ENCODE data around the gene PSMB10. TPM values are rescaled to one million over a fixed set of nuclear protein-coding genes. Genes with fewer than 3 reads are reported as not detected.
A peak's percentile ranks its signal among the peaks of the same experiment; 100 is the strongest.

Gene PSMB10
- total RNA-seq, 4 donors from 2014 or later = 26.5 to 33.8 (median 32.6) TPM

DNA sequence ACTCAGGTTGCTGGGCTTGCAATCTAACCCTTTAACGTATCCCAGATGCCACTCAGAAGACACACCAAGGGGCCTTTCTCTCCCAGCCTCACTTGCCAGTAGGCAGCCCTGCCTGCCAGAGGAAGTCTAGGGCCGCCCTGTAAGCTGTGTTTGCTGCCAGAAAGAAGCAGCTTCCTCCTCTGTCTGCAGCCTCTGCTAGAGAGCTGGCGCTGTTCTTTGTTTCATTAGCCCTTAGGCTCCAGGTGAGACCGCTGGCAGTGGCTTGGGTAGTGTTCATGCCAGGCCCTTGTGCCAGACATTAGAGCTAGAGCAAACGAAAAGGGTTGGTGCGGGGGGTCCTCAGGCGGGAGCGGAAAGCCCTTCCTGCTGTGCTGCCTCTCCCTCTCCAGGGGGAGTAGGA is 13.9 kb downstream of the PSMB10 start:
- H3K4me3 ChIP-seq = no peak overlapping the region
- H3K27ac ChIP-seq = peak overlapping the region in 1 of 4 donors; percentile 46
- peaks cover 0 to 86% (median 21%) of the 10 kb centered on the region in 3 donors for H3K4me1 ChIP-seq
- no peak for ATAC-seq
- WGBS, 2 donors (ENCODE audit: low coverage in 1 of 2) = 63 to 76% methylated on average over 1 to 5 of the region's 8 CpGs
- no peaks in the 10 kb centered on the region for H3K9me3 ChIP-seq
- no peaks in the 10 kb centered on the region for H3K27me3 ChIP-seq
- peaks cover 0 to 36% of the 10 kb centered on the region in 2 donors for H3K36me3 ChIP-seq
- TF ChIP-seq POLR2AphosphoS5 (IDR thresholded peaks at IDR 0.05) = no peak
- TF ChIP-seq, protein P1, sequence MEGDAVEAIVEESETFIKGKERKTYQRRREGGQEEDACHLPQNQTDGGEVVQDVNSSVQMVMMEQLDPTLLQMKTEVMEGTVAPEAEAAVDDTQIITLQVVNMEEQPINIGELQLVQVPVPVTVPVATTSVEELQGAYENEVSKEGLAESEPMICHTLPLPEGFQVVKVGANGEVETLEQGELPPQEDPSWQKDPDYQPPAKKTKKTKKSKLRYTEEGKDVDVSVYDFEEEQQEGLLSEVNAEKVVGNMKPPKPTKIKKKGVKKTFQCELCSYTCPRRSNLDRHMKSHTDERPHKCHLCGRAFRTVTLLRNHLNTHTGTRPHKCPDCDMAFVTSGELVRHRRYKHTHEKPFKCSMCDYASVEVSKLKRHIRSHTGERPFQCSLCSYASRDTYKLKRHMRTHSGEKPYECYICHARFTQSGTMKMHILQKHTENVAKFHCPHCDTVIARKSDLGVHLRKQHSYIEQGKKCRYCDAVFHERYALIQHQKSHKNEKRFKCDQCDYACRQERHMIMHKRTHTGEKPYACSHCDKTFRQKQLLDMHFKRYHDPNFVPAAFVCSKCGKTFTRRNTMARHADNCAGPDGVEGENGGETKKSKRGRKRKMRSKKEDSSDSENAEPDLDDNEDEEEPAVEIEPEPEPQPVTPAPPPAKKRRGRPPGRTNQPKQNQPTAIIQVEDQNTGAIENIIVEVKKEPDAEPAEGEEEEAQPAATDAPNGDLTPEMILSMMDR (IDR thresholded peaks at IDR 0.05) = no peak
- TF ChIP-seq EP300 (IDR thresholded peaks at IDR 0.05) = no peak
- no peak for TF ChIP-seq POLR2A (IDR thresholded peaks at IDR 0.05)

DNA sequence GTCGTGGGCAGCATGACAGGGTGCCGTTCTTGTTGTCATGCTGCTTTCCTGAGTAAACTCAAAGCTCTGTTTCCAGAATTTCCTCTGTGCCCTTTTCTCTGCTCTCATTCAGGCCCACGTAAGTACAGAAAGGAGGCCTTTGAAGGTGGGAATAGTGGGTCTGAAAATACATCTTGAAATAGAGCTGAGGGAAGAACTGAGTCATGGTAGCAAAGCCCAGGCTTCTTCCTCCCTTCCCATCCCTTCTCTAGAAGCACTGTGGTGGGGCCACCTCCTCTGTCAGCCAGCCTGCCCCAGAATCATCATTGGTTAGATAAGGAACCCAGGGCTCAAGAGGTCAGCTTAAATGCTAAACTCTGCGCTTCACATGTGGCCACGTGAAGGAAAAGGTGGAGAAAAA is 14.4 kb downstream of the PSMB10 start:
- H3K4me3 ChIP-seq = no peak overlapping the region
- H3K36me3 ChIP-seq = peaks cover 0 to 32% of the 10 kb centered on the region in 2 donors
- 53% methylated on average over 2 of the region's 5 CpGs; no CpG with 5 or more reads in 1 of the 2 donors for WGBS, 2 donors (ENCODE audit: low coverage in 1 of 2)
- peak overlapping the region in 1 of 4 donors; percentile 46 for H3K27ac ChIP-seq
- ATAC-seq = no peak
- peaks cover 0 to 86% (median 24%) of the 10 kb centered on the region in 3 donors for H3K4me1 ChIP-seq
- TF ChIP-seq, protein P1 (IDR thresholded peaks at IDR 0.05) = no peak
- TF ChIP-seq POLR2A (IDR thresholded peaks at IDR 0.05) = no peak
- TF ChIP-seq EP300 (IDR thresholded peaks at IDR 0.05) = no peak
- no peak for TF ChIP-seq POLR2AphosphoS5 (IDR thresholded peaks at IDR 0.05)
- no peaks in the 10 kb centered on the region for H3K27me3 ChIP-seq
- H3K9me3 ChIP-seq = no peaks in the 10 kb centered on the region

DNA sequence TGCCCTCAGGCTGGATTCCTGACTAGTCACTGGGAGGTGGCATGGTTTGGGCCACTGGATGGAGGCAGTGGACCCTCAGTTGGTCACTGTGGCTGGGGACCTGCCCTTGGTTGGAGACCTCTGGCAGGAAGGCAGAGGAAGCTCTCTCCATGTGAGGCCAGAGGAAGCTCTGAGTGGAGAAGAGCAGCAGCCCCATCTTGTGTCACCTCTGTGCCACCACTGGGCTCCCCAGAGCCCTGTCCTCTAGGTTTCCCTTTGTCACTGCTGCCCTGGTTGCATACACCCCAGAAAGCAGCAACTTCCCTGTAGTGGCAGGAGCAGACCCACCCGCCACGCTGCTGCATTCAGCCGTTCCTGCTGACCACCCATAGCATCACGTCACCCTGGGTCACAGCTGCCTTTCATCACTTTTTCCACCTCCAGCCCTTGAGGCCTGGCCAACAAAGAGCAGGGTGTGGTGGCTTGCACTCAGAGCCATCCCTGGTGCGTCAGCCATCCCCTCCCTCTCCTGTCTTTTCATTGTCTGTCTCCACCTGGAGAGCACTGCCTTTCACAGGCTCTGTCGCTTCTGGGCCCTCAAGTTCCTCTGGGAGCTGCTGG is 16.9 kb downstream of the PSMB10 start:
- Histone ChIP-seq H3K4me3 (no peak overlapping the region), H3K9me3 (no peaks in the 10 kb centered on the region), H3K4me1 (peaks cover 0 to 94% (median 24%) of the 10 kb centered on the region in 3 donors), H3K27ac (peak overlapping the region in 3 of 4 donors; percentile 19 to 72 (median 42)), H3K36me3 (peaks cover 0 to 47% of the 10 kb centered on the region in 2 donors), H3K27me3 (no peaks in the 10 kb centered on the region)
- 38 to 61% methylated on average over 2 to 6 of the region's 6 CpGs for WGBS, 2 donors (ENCODE audit: low coverage in 1 of 2)
- peak; percentile 51 for ATAC-seq
- TF ChIP-seq POLR2AphosphoS5 (IDR thresholded peaks at IDR 0.05) = no peak
- TF ChIP-seq, protein P1 (IDR thresholded peaks at IDR 0.05) = no peak
- TF ChIP-seq EP300 (IDR thresholded peaks at IDR 0.05) = no peak
- TF ChIP-seq POLR2A (IDR thresholded peaks at IDR 0.05) = no peak

DNA sequence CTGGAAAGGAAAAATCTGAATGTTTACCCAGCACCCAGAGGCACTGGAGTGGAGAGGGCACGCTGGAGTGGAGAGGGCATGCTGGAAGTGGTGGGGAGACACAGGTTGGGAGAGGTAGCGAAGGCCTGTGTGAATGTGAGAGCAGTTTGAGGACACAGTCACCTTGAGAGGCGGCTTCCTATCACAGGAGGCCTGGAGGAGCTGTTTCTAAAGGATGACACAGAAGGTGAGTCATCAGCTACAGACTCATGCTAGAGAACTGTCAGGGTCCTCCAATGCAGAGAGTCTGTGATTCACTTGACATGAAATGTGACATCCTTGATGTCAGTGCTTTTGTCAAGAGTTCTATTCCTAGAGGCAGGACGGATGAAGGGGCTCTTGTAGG is 18.8 kb downstream of the PSMB10 start:
- TF ChIP-seq, protein P1 (IDR thresholded peaks at IDR 0.05) = no peak
- TF ChIP-seq POLR2A (IDR thresholded peaks at IDR 0.05) = no peak
- no peak for TF ChIP-seq EP300 (IDR thresholded peaks at IDR 0.05)
- no peak for TF ChIP-seq POLR2AphosphoS5 (IDR thresholded peaks at IDR 0.05)
- H3K4me1 ChIP-seq = peaks cover 0 to 75% (median 22%) of the 10 kb centered on the region in 3 donors
- H3K9me3 ChIP-seq = no peaks in the 10 kb centered on the region
- no peak overlapping the region for H3K4me3 ChIP-seq
- WGBS, 2 donors (ENCODE audit: low coverage in 1 of 2) = 62% methylated on average over 4 of the region's 4 CpGs; no CpG with 5 or more reads in 1 of the 2 donors
- peak overlapping the region in 3 of 4 donors; percentile 59 to 72 (median 70) for H3K27ac ChIP-seq
- ATAC-seq = peak; percentile 61
- H3K36me3 ChIP-seq = peaks cover 0 to 30% of the 10 kb centered on the region in 2 donors
- no peaks in the 10 kb centered on the region for H3K27me3 ChIP-seq
